HG03565 (cell line): ENCODE results near the gene PIK3R5.

Source experiments
- ATAC-seq: cut with Tn5 transposase; IDR thresholded peaks from one replicate; pipeline ENCODE4 v1.9.1; 2021; ENCODE audit warnings: mild to moderate bottlenecking, moderate library complexity; ENCODE audit not compliant: unreplicated experiment

The PIK3R5 gene

GRCh38 chr17:8836821-8837562 lies 128.5 kb downstream of the PIK3R5 start:
- ATAC-seq, result no peak

GRCh38 chr17:8835631-8836364 lies 129.7 kb downstream of the PIK3R5 start:
- ATAC-seq, result no peak

GRCh38 chr17:8835106-8835505 lies 130.4 kb downstream of the PIK3R5 start:
- no peak for ATAC-seq

GRCh38 chr17:8832711-8833352 lies 132.7 kb downstream of the PIK3R5 start:
- ATAC-seq, result no peak

- ATAC-seq, result no peak
These were observed 134.2 kb downstream of the PIK3R5 start for GRCh38 chr17:8831234-8831849.

- no peak for ATAC-seq
These were observed 135.4 kb downstream of the PIK3R5 start for GRCh38 chr17:8830141-8830540.

GRCh38 chr17:8829036-8829941 lies 136.2 kb downstream of the PIK3R5 start:
- ATAC-seq, result no peak
